Right lobe of liver (tissue), 6 donors: ENCODE measurements around the gene TBCD. TPM values are rescaled to one million over a fixed set of nuclear protein-coding genes. Genes with fewer than 3 reads are reported as not detected.
A peak's percentile ranks its signal among the peaks of the same experiment; 100 is the strongest.

Experiments used
- ATAC-seq, 4 donors: fragments of 200-7000 bp; cut with Tn5 transposase; one replicate each; pipeline ENCODE4 v1.9.1; 2020; ENCODE audit warnings: mild to moderate bottlenecking in 4 of 4, moderate library complexity in 4 of 4
- DNase-seq, 3 donors: peaks; one replicate each; pipeline ENCODE4 v3.0.0-alpha.2; 2020
- H3K27ac ChIP-seq, 3 donors: fragments of 200-600 bp; one replicate each; pipeline ENCODE4 v1.8.0; 2022
- H3K27me3 ChIP-seq, 2 donors: fragments of 200-600 bp; one replicate each; pipeline ENCODE4 v1.8.0; 2022
- H3K36me3 ChIP-seq, 4 donors: fragments of 200-600 bp; sonication (generic) in 1 of 4; one replicate each; pipeline versions ENCODE4 v1.5.1 to v1.8.0; 2017 to 2022; ENCODE audit warnings: control low read depth in 1 of 4
- H3K4me1 ChIP-seq, 4 donors: fragments of 200-600 bp; sonication (generic) in 1 of 4; one replicate each; pipeline versions ENCODE4 v1.5.1 to v1.8.0; 2017 to 2022; ENCODE audit warnings: control low read depth in 1 of 4
- H3K4me3 ChIP-seq, 3 donors: fragments of 200-600 bp; one replicate each; pipeline ENCODE4 v1.8.0; 2022
- H3K9me3 ChIP-seq, 4 donors: fragments of 200-600 bp; sonication (generic) in 1 of 4; one replicate each; pipeline versions ENCODE4 v1.5.1 to v1.8.0; 2017 to 2022; ENCODE audit warnings: control low read depth in 1 of 4
- CTCF ChIP-seq, 4 donors: fragments of 200-600 bp in 3 of 4; fragments of 450-650 bp in 1 of 4; IDR thresholded peaks; one replicate each; pipeline versions ENCODE4 v1.5.1 to v1.8.0; 2016 to 2022; ENCODE audit warnings: antibody characterized with exemption in 4 of 4, mild to moderate bottlenecking in 2 of 4
- POLR2A ChIP-seq: fragments of 450-650 bp; IDR thresholded peaks from one replicate; pipeline ENCODE4 v1.6.1; 2017; ENCODE audit warnings: antibody characterized with exemption, mild to moderate bottlenecking
- WGBS: methylation state at CpG from one replicate; pipeline ENCODE4 v1.1.6; 2018; ENCODE audit warnings: low coverage, low lambda C conversion rate; ENCODE audit not compliant: insufficient coverage; ENCODE audit errors: missing lambda C conversion rate; 5-methylcytosine and 5-hydroxymethylcytosine counted together
- intact Hi-C, 2 donors: fragments of 100-400 bp; cut with DNase I; formaldehyde crosslinking; loops; one replicate each; pipeline versions ENCODE4 v1.11.2 to v1.14.1; 2022
- total RNA-seq, 6 experiments: library from RNA; depleted of rRNA in 2 of 6; stranded (reverse); fragments of >200 nt in 2 of 6; fragmentation: NEBNext Ultra II Directional in 3 of 6; extraction: Animal tissue kit (Norgen Biotek cat#: 25700) in 3 of 6; gene quantifications; one replicate each; pipeline versions ENCODE4 v1.1.0 to v1.2.4, GENCODE V29; 2016 to 2023
- donor health status: DM: no; HTN: yes; CAD: no.
- donor health status: DM: no; HTN: no; CAD: no.
- donor health status: DM: no; HTN: no; CAD: no.
- donor health status: DM: no; HTN: yes; CAD: no.
- donor health status: DM: no; HTN: yes; CAD: no.

Gene TBCD
- total RNA-seq, 6 experiments from 2014 or later: 28.0 to 55.7 (median 41.3) TPM

GRCh38 chr17:82812601-82813000 is 60.7 kb downstream of the TBCD start:
- WGBS: 96% methylated on average over 5 of the region's 17 CpGs
- Histone ChIP-seq H3K36me3 (peaks cover 0 to 8% (median 0%) of the 10 kb centered on the region in 4 donors), H3K4me1 (no peaks in the 10 kb centered on the region), H3K27me3 (no peaks in the 10 kb centered on the region), H3K27ac (no peak overlapping the region), H3K4me3 (no peak overlapping the region), H3K9me3 (no peaks in the 10 kb centered on the region)
- no peak for TF ChIP-seq CTCF (IDR thresholded peaks at IDR 0.05)
- no peak for TF ChIP-seq POLR2A
- intact Hi-C loops: no loop called here
- ATAC-seq (no peak), DNase-seq (no peak)

GRCh38 chr17:82813299-82814051 is 61.6 kb downstream of the TBCD start:
- peaks cover 0 to 8% (median 0%) of the 10 kb centered on the region in 4 donors for H3K36me3 ChIP-seq

GRCh38 chr17:82814834-82815233 is 63.0 kb downstream of the TBCD start:
- Histone ChIP-seq H3K9me3 (no peaks in the 10 kb centered on the region), H3K27me3 (no peaks in the 10 kb centered on the region), H3K36me3 (peaks cover 0 to 8% (median 0%) of the 10 kb centered on the region in 4 donors), H3K4me1 (no peaks in the 10 kb centered on the region), H3K27ac (no peak overlapping the region), H3K4me3 (no peak overlapping the region)
- 100% methylated on average over 7 of the region's 20 CpGs for WGBS
- intact Hi-C loops: no loop called here
- no peak for TF ChIP-seq POLR2A
- no peak for TF ChIP-seq CTCF (IDR thresholded peaks at IDR 0.05)
- no peak for ATAC-seq
- peak in 1 of 3 donors; percentile 36 for DNase-seq

More at GRCh38 chr17:82813299-82814051, 61.6 kb downstream of the TBCD start:
- Histone ChIP-seq H3K4me1 (no peaks in the 10 kb centered on the region), H3K4me3 (no peak overlapping the region), H3K27ac (no peak overlapping the region), H3K9me3 (no peaks in the 10 kb centered on the region), H3K27me3 (no peaks in the 10 kb centered on the region)
- intact Hi-C loops: no loop called here
- TF ChIP-seq POLR2A (no peak), CTCF (IDR thresholded peaks at IDR 0.05) (no peak)
- no peak for DNase-seq
- ATAC-seq: no peak
- WGBS: 81% methylated on average over 7 of the region's 23 CpGs

- TF ChIP-seq POLR2A: no peak
- no peak for TF ChIP-seq CTCF (IDR thresholded peaks at IDR 0.05)
- Histone ChIP-seq H3K36me3 (peaks cover 0 to 8% (median 1%) of the 10 kb centered on the region in 4 donors), H3K4me1 (no peaks in the 10 kb centered on the region), H3K4me3 (no peak overlapping the region), H3K27me3 (no peaks in the 10 kb centered on the region), H3K27ac (no peak overlapping the region), H3K9me3 (no peaks in the 10 kb centered on the region)
- DNase-seq (peak in 1 of 3 donors; percentile 39), ATAC-seq (peak in 1 of 4 donors; percentile 9)
- 97% methylated on average over 3 of the region's 5 CpGs for WGBS
- intact Hi-C loops: no loop called here
Measured at GRCh38 chr17:82815354-82815753, 63.5 kb downstream of the TBCD start.
